HG03378 (cell line): ENCODE measurements around the gene DENND1B.
"Not testable (repeated sequence)": the region's sequence is repeated elsewhere in the genome, so short reads cannot be mapped to it uniquely, and the experiment has no call there.

ENCODE experiments used
- ATAC-seq: cut with Tn5 transposase; IDR thresholded peaks from one replicate; pipeline ENCODE4 v1.9.1; 2021; ENCODE audit warnings: mild to moderate bottlenecking, moderate library complexity; ENCODE audit not compliant: unreplicated experiment

Gene DENND1B

GRCh38 chr1:197786280-197786679 lies 11.0 kb upstream of the DENND1B start:
- no peak for ATAC-seq

GRCh38 chr1:197783510-197783948 lies 8.2 kb upstream of the DENND1B start:
- ATAC-seq = no peak

GRCh38 chr1:197782722-197783360 lies 7.6 kb upstream of the DENND1B start:
- ATAC-seq = no peak

GRCh38 chr1:197781968-197782721 lies 6.9 kb upstream of the DENND1B start:
- ATAC-seq = no peak

- ATAC-seq = no peak
Observed at GRCh38 chr1:197779921-197780320, 4.6 kb upstream of the DENND1B start.

GRCh38 chr1:197778366-197778945 lies 3.2 kb upstream of the DENND1B start:
- no peak for ATAC-seq

GRCh38 chr1:197776351-197777105 lies 1.2 kb upstream of the DENND1B start:
- peak; percentile 46 for ATAC-seq

GRCh38 chr1:197774466-197775281 lies 606 bp downstream of the DENND1B start:
- ATAC-seq = peak; percentile 25

- no peak for ATAC-seq
Observed at GRCh38 chr1:197773856-197774255, 1.4 kb downstream of the DENND1B start.

GRCh38 chr1:197771904-197772556 lies 3.2 kb downstream of the DENND1B start:
- no peak for ATAC-seq

- no peak for ATAC-seq
Observed at GRCh38 chr1:197771386-197771785, 3.9 kb downstream of the DENND1B start.

GRCh38 chr1:197770243-197770642 lies 5.0 kb downstream of the DENND1B start:
- ATAC-seq = no peak

- no peak for ATAC-seq
Observed at GRCh38 chr1:197769287-197769686, 6.0 kb downstream of the DENND1B start.

GRCh38 chr1:197768014-197768805 lies 7.1 kb downstream of the DENND1B start:
- no peak for ATAC-seq

- no peak for ATAC-seq
Observed at GRCh38 chr1:197763769-197764168, 11.5 kb downstream of the DENND1B start.

GRCh38 chr1:197763307-197763706 lies 12.0 kb downstream of the DENND1B start:
- no peak for ATAC-seq

GRCh38 chr1:197761654-197762053 lies 13.6 kb downstream of the DENND1B start:
- peak; percentile 79 for ATAC-seq

- not testable (repeated sequence) for ATAC-seq
Observed at GRCh38 chr1:197755553-197755952, 19.7 kb downstream of the DENND1B start.

- not testable (repeated sequence) for ATAC-seq
Observed at GRCh38 chr1:197752652-197753164, 22.6 kb downstream of the DENND1B start.
